Stimulated activated CD8-positive, alpha-beta memory T cell treated with anti-CD3 and anti-CD28 coated beads, Interleukin-15, amount 100 ng/mL, for 24 hours (primary cell): Measurements from ENCODE around the gene NINJ2.

ENCODE experiments used
- DNase-seq: peaks from one replicate; pipeline ENCODE4 v3.0.0-alpha.2; 2020; ENCODE audit warnings: low read depth

NINJ2 gene

DNA sequence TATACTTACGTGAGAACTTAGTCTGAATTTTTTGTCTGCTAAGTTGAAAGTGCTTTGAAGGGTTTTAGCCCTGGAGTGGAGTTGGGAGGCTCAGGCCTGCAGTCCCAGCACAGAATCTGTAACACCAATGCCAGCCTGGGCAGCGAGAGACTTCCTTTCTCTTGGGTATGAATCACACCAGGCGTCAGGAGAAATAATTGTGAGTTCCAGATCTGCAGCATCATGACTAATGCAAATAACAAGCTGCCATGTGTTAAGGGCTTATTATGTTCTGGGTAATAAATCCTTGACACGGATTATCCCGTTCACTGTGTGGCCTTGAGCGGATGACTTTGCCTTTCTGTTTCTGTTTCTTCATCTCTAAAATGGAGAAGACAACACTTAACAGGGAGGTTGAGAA, 132.9 kb downstream of the NINJ2 start:
- no peak for DNase-seq

DNA sequence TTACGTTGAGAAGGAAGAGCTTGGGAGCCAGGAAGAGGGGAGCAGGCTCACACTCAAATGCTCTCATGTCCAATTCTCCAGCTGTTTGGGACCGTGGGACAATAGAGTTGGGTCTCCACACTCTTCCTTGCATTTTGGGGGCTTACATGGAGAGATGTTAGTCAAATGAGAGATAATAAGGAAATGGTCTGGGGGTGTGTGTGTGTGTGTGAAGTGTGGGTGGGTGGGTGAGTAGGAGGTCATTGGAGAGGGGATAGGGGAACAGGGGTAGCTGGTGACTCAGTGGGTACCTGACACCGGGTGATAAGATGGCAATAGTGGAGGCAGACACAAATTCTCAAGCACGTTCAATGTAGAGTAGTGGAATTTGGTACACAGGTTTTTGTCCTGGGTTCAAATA, 135.5 kb downstream of the NINJ2 start:
- DNase-seq = no peak

DNA sequence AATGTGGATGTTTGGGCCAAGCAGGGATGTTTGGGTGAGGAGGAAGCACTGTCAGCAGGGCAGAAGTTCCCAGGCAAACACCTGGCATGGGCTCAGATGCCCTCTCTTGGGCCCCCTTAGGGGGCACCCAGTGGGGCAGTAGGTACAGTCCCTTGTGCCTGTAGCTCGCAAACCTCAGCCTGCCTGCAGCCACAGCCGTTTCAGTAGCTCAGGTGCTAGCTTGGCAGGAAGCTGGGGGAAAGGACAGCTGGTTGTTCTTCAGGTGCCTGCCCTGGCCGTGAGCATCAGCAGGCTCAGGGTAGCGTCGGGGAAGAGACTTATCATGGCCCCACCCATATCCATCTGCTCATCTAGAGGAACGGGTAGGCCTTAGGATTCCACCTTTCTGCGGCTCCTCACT, 136.0 kb downstream of the NINJ2 start:
- DNase-seq = no peak

DNA sequence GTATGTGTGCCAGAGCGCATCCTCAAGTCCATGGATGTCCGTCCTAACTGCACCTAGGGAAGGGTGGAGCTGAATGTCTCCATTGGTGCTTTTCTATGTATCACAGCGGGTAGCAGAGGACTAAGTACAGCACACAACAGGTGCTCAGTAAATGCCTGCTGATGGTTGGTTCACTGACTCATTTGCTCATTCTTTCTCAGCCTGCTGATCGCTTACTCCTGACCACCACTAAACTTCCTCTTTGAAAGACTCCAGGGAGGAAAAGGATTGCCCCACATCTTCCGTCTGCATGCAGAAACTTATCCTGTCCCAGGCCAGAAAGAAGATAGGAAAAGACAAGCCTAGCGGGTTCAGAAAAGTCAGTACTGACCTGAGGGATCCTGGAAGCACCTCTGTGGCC, 137.2 kb downstream of the NINJ2 start:
- DNase-seq = no peak

DNA sequence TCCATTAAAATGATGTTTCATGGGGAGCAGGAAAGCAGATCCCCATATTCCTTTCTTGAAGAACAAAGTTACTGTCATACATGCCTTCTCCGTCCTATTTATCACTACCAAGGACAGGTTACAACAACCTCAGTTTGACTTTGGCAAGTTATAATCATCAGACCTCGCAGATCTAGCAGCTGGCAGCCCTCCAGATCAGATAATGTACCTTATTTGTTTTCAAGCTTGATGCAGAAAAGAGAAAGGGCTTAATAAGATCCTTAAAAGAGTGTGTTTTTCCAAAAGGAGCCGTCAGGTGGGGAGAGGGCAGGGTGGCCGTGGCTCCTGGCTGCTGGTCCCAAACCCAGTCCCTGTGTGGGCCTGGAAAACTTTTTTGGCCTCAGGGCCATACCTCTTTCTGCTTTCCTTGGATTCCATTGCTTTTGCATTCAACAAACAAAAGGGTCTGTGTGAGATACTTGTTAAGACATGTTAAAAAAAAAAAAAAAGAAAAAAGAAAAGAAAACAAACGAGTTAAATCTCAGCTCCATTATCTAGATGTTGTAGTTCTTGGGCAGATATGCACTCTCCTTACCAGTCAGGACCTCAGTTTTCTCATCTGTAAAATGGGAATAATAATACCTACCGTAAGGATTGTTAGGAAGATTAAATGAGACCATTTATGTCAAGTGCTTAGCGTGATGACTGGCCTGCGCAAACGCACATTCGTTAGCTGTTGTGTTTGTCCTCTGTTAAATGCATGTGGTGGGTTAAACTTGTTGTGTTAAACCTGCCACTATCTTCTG, 138.9 kb downstream of the NINJ2 start:
- no peak for DNase-seq

DNA sequence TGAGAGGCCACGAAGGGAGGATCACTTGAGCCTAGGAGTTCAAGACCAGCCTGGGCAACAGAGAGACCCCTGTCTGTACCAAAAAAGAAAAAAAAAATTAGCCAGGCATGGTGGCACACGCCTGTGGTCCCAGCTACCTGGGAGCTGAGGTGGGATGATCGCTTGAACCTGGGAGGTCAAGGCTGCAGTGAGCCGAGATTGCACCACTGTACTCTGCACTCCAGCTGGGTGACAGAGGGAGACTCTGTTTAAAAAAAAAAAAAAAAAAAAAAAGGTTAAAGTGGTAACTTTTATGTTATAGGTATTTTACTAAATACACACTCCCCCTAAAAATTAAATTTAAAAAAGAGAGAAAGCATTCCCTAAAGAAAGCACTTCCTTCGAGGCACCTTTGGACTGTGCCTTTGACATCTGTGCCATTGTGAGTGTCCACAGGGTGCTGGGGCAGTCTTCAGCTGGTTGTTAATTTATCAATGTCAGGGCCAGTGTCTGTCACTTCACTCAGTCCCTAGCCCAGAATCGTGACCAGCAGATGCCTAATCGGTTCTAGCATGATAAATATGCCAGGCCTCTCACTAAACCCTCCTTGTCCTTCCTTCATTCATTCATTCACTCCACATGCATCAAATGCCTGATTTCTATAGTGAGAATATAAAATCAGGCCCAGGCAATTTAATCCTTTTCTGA, 140.4 kb downstream of the NINJ2 start:
- no peak for DNase-seq

DNA sequence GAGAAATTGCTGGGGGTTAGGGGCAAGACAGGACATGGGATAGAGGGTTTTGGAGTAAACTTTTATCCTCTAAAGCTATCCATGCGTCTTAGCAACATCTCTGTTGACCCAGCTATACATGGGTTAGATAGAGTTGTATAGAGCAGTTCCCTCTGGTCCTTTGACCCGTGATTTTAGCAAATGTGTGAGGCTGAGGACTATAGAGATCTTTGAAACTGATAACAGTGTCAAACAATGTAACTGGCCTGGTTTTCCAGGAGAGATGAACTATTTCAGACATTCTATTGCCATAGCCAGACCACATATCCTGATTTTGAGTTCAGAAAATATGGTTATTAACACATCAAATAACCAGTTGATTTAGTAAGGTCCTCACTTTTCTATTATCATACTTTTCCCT, 143.1 kb downstream of the NINJ2 start:
- no peak for DNase-seq

DNA sequence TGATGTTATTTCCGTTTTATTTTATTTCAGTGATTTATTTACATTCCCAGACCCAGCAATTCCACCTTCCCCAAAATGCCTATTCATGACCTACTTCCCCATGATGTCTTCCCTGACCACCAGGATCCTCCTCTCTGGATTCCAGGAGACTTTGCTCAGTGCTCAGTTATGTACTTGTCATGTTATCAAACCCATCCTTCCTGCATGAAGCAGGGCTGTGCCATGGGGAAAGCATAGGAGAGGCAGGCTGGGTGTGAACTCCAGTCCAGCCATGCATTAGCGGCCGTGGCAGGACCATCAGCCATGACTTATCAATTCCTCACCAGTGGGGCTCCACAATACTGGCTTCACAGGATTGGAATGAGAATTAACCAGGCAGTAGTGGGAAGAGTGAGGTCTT, 145.7 kb downstream of the NINJ2 start:
- no peak for DNase-seq
